Fibroblast of villous mesenchyme (primary cell): ENCODE data around the gene EID2B. TPM values are rescaled to one million over a fixed set of nuclear protein-coding genes. Genes with fewer than 3 reads are reported as not detected.

Experiments
- DNase-seq: peaks from one replicate; pipeline ENCODE4 v3.0.0-alpha.2; 2010; ENCODE audit warnings: low read depth
- H3K4me3 ChIP-seq: 2 replicates; pipeline ENCODE4 v1.5.1; 2011; ENCODE audit warnings: low read depth, mild to moderate bottlenecking, low read length
- CTCF ChIP-seq: IDR thresholded peaks from 2 replicates; pipeline ENCODE4 v1.5.1; 2012; ENCODE audit warnings: low read depth, mild to moderate bottlenecking, low read length; ENCODE audit not compliant: insufficient read depth
- total RNA-seq: library from RNA; depleted of rRNA; stranded (reverse); fragments of >200 nt; gene quantifications from 2 replicates; pipeline ENCODE4 v1.2.3, GENCODE V29; 2012

EID2B gene
- total RNA-seq, 1 donor = 4.3 TPM

GRCh38 chr19:39544911-39545310, 12.3 kb upstream of the EID2B start:
- TF ChIP-seq CTCF = no peak
- no peak for DNase-seq

DNA sequence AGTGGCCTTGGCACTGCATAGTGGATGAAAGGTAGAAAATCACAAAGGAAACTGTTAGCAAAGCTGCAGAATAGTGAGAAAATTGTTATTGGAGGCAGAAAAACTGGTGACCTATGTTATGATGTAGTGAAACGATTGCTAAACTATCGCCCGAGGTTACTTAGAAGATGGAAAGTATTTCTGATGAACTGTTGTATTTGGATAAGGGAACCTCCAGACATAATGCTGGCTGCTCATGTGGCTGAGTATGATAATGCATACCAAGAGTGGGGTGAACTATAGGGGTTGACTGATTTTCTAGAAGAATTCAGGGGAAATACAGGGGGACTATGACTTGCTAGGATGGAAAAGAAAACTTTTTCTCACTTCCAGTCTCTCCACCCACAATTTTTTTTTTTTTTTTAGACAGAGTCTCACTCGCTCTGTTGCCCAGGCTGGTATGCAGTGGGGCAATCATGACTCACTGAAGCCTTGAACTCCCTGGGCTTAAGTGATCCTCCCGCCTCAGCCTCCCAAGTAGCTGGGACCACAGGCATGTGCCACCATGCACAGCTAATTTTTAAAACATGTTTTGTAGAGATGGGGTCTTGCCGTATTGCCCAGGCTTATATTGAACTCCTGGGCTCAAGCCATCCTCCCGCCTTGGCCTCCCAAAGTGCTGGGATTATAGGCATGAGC, 11.7 kb upstream of the EID2B start:
- no peak for TF ChIP-seq CTCF
- peak; percentile 14 for DNase-seq
- no peak overlapping the region for H3K4me3 ChIP-seq

More at GRCh38 chr19:39544911-39545310, 12.3 kb upstream of the EID2B start:
- no peak overlapping the region for H3K4me3 ChIP-seq

GRCh38 chr19:39543477-39543857, 10.8 kb upstream of the EID2B start:
- no peak overlapping the region for H3K4me3 ChIP-seq
- DNase-seq = no peak
- no peak for TF ChIP-seq CTCF

DNA sequence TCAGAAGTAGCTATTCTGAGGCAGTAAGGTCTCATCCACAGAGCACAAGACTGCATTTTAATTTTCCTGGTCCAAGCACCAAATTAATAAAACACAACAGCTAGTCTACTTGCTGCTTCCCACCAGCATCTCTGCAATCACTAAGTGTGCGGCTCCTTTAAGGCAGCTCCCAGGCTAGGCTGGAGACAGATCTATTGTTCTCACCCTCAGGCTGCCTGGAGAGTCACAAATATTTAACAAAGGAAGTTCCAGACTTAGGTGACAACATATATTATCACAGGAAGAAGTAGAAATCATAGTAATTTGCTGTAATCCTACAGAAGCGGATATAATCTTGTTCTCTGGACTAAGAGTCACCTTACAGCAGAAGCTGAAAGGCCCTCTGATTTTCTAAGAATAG, 9.6 kb upstream of the EID2B start:
- no peak for DNase-seq
- no peak for TF ChIP-seq CTCF
- no peak overlapping the region for H3K4me3 ChIP-seq

DNA sequence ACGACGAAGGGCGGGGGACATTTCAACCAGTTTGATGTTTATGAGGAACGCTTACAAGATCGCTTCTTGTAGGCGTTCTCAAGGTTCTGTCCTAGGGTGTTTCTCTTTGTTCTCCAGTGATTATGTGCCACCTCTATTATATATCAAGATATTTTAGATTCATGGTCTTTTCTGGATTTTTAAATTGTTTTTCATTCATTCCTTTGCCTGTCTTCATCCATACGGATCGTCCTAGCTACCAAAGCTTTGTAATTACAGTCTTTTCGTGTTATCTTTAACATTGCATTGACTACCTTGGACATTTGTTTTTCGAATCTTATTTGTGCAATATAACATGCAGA, 7.7 kb upstream of the EID2B start:
- no peak for TF ChIP-seq CTCF
- H3K4me3 ChIP-seq = peak overlapping the region; percentile 85
- no peak for DNase-seq

GRCh38 chr19:39539518-39540332, 7.1 kb upstream of the EID2B start, which contains the start of gene EID2:
Gene EID2 (minus strand): TSS chr19:39540161. CDS start chr19:39540079, 82 bp downstream.
- H3K4me3 ChIP-seq = peak within 1 kb of the TSS; percentile 85
- DNase-seq = peak; percentile 95
- peak; percentile 75 for TF ChIP-seq CTCF
